HepG2 (cell line): Measurements from ENCODE around the gene UBAC2. TPM values are rescaled to one million over a fixed set of nuclear protein-coding genes. Genes with fewer than 3 reads are reported as not detected.

Experiments used
- ATAC-seq: fragments of 200-7000 bp; cut with Tn5 transposase; 3 replicates; pipeline ENCODE4 v1.9.1; 2020; ENCODE audit warnings: mild to moderate bottlenecking, moderate library complexity
- BruUV-seq: library from RNA; stranded (reverse); fragments of 400-500 nt; replicated peaks from 2 replicates; lab custom pipeline; 2021; lab: Mats Ljungman, UMichigan
- CTCF ChIA-PET: fragments of 300-600 bp; formaldehyde crosslinking; extraction: SDS; loops from one replicate; lab custom pipeline; 2021; ENCODE audit warnings: low total read pairs, inconsistent platforms, low intra/inter-chr PET ratio; lab: Yijun Ruan, JAX
- POLR2A ChIA-PET: fragments of 350-600 bp; sonication (Branson Sonifier 250); formaldehyde crosslinking; loops from one replicate; lab custom pipeline; 2020; ENCODE audit warnings: antibody characterized with exemption, inconsistent platforms; lab: Yijun Ruan, JAX
- DNase-seq: peaks from one replicate; pipeline ENCODE4 v3.0.0-alpha.2; 2015; ENCODE audit warnings: low spot score
- FAIRE-seq: peaks from 3 replicates; lab custom pipeline; 2011; peaks lifted over from hg19 to GRCh38; lab: Jason Lieb, UNC
- H2AFZ ChIP-seq: one replicate; pipeline ENCODE4 v1.6.1; 2011; ENCODE audit warnings: low read length, inconsistent platforms
- H3K27ac ChIP-seq: fragments of 300-600 bp; 3 replicates; pipeline ENCODE4 v1.8.0; 2011; ENCODE audit warnings: mixed run types, mild to moderate bottlenecking, mixed read lengths, low read length, inconsistent platforms; ENCODE audit not compliant: insufficient read depth; ENCODE audit errors: extremely low read length
- H3K27me3 ChIP-seq, 2 experiments: fragments of 200-600 bp in 1 of 2; 2 replicates in 1 of 2; 3 replicates in 1 of 2; pipeline versions ENCODE4 v1.6.0 to v1.8.0; 2011; ENCODE audit warnings: low read length in 2 of 2, mild to moderate bottlenecking in 2 of 2, moderate library complexity in 2 of 2, inconsistent platforms in 1 of 2; ENCODE audit not compliant: insufficient read depth in 2 of 2, control insufficient read depth in 1 of 2
- H3K36me3 ChIP-seq, 2 experiments: fragments of 200-600 bp in 1 of 2; replicated peaks in 1 of 2; 2 replicates in 1 of 2; 3 replicates in 1 of 2; pipeline versions ENCODE4 v1.5.1 to v1.8.0; 2011; ENCODE audit warnings: low read length in 2 of 2, inconsistent platforms in 1 of 2; ENCODE audit not compliant: insufficient read depth in 2 of 2, control insufficient read depth in 1 of 2
- H3K4me1 ChIP-seq: 2 replicates; pipeline ENCODE4 v1.5.1; 2012; ENCODE audit warnings: low read length, inconsistent platforms; ENCODE audit not compliant: insufficient read depth
- H3K4me2 ChIP-seq: 2 replicates; pipeline ENCODE4 v1.6.0; 2011; ENCODE audit warnings: low read depth, low read length, inconsistent platforms
- H3K4me3 ChIP-seq, 3 experiments: fragments of 200-600 bp in 1 of 3; sonication (generic), shearing (Covaris generic) in 1 of 3; replicated peaks in 1 of 3; 2 replicates each; pipeline ENCODE4 v1.5.1; 2011 to 2016; ENCODE audit warnings: low read length in 3 of 3, inconsistent platforms in 2 of 3, low read depth in 2 of 3, mild to moderate bottlenecking in 2 of 3, control low read depth in 1 of 3, mixed read lengths in 1 of 3; ENCODE audit not compliant: insufficient read depth in 1 of 3
- H3K79me2 ChIP-seq: one replicate; pipeline ENCODE4 v1.6.1; 2011; ENCODE audit warnings: low read length, inconsistent platforms; ENCODE audit not compliant: insufficient read depth
- H3K9ac ChIP-seq: 2 replicates; pipeline ENCODE4 v1.6.0; 2011; ENCODE audit warnings: mild to moderate bottlenecking, low read depth, low read length, inconsistent platforms; ENCODE audit not compliant: insufficient read depth
- H3K9me3 ChIP-seq: 2 replicates; pipeline ENCODE4 v1.5.1; 2012; ENCODE audit warnings: mild to moderate bottlenecking, low read length
- H4K20me1 ChIP-seq: 2 replicates; pipeline ENCODE4 v1.6.0; 2011; ENCODE audit warnings: inconsistent platforms, mild to moderate bottlenecking, low read length, moderate library complexity; ENCODE audit not compliant: insufficient read depth
- HOXA9 ChIP-seq: sonication (generic); formaldehyde crosslinking; IDR thresholded peaks from 2 replicates; pipeline ENCODE4 v1.8.1; 2022; ENCODE audit warnings: missing genetic modification reagents, mild to moderate bottlenecking, moderate library complexity, borderline replicate concordance
- KLF16 ChIP-seq, 2 experiments: sonication (generic) in 1 of 2; formaldehyde crosslinking in 1 of 2; IDR thresholded peaks; 2 replicates each; pipeline versions ENCODE4 v1.6.1 to v1.8.0; 2016 to 2023; ENCODE audit warnings: missing genetic modification reagents in 2 of 2, missing compliant biosample characterization in 1 of 2
- SP2 ChIP-seq: sonication (generic); formaldehyde crosslinking; IDR thresholded peaks from 2 replicates; pipeline ENCODE4 v1.5.1; 2020; ENCODE audit warnings: mild to moderate bottlenecking, missing genetic modification reagents
- ZNF318 ChIP-seq: sonication (generic); formaldehyde crosslinking; IDR thresholded peaks from 2 replicates; pipeline ENCODE4 v1.4.0; 2020; ENCODE audit warnings: mild to moderate bottlenecking, missing genetic modification reagents
- WGBS: methylation state at CpG from one replicate; pipeline ENCODE4 v1.1.6; 2017; ENCODE audit warnings: low lambda C conversion rate; 5-methylcytosine and 5-hydroxymethylcytosine counted together
- in situ Hi-C: cut with HindIII; loops from 2 replicates; pipeline ENCODE4 v1.10.0; 2017; ENCODE audit warnings: low pct_unique_long_range_greater_than_20kb; ENCODE audit not compliant: extremely low pct_ligation_motif_present
- intact Hi-C: fragments of 100-400 bp; cut with micrococcal nuclease; formaldehyde crosslinking; loops from one replicate; pipeline ENCODE4 v1.10.0; 2022; ENCODE audit not compliant: unreplicated experiment
- polyA plus RNA-seq, 8 experiments: library from polyadenylated mRNA; depleted of rRNA in 3 of 8; stranded (reverse) in 7 of 8; unstranded in 1 of 8; fragments of >200 nt; fragmentation: Illumina TruSeq in 4 of 8; extraction: Trizol in 4 of 8; gene quantifications; 2 replicates each; pipeline versions ENCODE4 v1.2.1 to v1.2.3, GENCODE V29; 2011 to 2016; ENCODE audit warnings: low read depth in 4 of 8, missing spikeins in 1 of 8, mixed read lengths in 1 of 8; ENCODE audit not compliant: insufficient read depth in 1 of 8
- total RNA-seq, 5 experiments: library from RNA; depleted of rRNA; stranded (reverse); fragments of >200 nt; fragmentation: Illumina TruSeq; extraction: Trizol; gene quantifications; 2 replicates each; pipeline ENCODE4 v1.2.3, GENCODE V29; 2016; ENCODE audit warnings: low read depth in 1 of 5
- TF ChIP-seq, protein P1 (sequence below): sonication (generic); formaldehyde crosslinking; IDR thresholded peaks from 2 replicates; pipeline ENCODE4 v1.5.0; 2020; ENCODE audit warnings: mild to moderate bottlenecking, missing genetic modification reagents
- TF ChIP-seq, protein P2 (sequence below), 2 experiments: IDR thresholded peaks; 2 replicates each; pipeline ENCODE4 v1.6.1; 2011 to 2012; ENCODE audit warnings: low read length in 2 of 2, borderline replicate concordance in 1 of 2, low read depth in 1 of 2, mild to moderate bottlenecking in 1 of 2, moderate library complexity in 1 of 2

The UBAC2 gene
- total and polyA plus RNA-seq, 2 of the 13 experiments (the other 11 are each of a cell fraction or from before 2014, with no cell fraction given), result 61.3 to 80.8 TPM

GRCh38 chr13:99251921-99252320 is 51.3 kb downstream of the UBAC2 start (continued):
- TF ChIP-seq ZNF318, result no peak

DNA sequence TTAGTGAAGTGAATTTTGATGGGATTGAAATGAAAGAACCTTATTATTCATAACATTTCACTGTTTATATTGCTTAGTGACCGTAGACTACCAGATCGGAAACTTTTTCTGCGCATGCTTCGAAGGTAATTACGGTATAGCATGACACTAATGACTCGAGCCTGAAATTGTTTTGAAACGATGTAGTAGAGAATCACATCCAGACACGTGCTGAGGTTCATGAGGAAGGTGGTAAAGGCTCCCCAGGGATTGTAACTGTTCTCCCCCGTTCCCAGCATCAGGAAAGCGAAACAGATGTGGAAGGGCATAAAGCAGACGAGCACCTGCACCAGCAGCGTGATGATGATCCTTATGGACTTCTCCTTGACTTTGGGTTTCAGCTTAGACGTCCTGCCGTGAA is 54.2 kb downstream of the UBAC2 start:
- H3K4me3 ChIP-seq, result no peak overlapping the region
- FAIRE-seq, result no peak
- no peak for DNase-seq
- intact Hi-C loops (no loop called here), in situ Hi-C loops (no loop called here)
- no peak overlapping the region for H2AFZ ChIP-seq
- no TSS peak for BruUV-seq
- H3K27ac ChIP-seq, result no peak overlapping the region
- no peaks in the 10 kb centered on the region for H3K27me3 ChIP-seq
- WGBS, result 99% methylated on average over 14 of the region's 14 CpGs
- H3K79me2 ChIP-seq, result no peaks in the 10 kb centered on the region
- no peak overlapping the region for H3K9ac ChIP-seq
- H3K9me3 ChIP-seq, result no peaks in the 10 kb centered on the region
- ATAC-seq, result no peak
- no peaks in the 10 kb centered on the region for H4K20me1 ChIP-seq
- H3K4me1 ChIP-seq, result peaks cover 3% of the 10 kb centered on the region
- peaks cover 7 to 12% of the 10 kb centered on the region in 2 experiments; a peak in 4 of 5 replicates for H3K36me3 ChIP-seq
- no peak overlapping the region for H3K4me2 ChIP-seq
- ChIA-PET POLR2A (no interaction called here), CTCF (no interaction called here)
- TF ChIP-seq SP2 (no peak), HOXA9 (CRISPR knock-in tag) (no peak), KLF16 (CRISPR knock-in tag; IDR thresholded peaks at IDR 0.05) (no peak)
- TF ChIP-seq, protein P1, sequence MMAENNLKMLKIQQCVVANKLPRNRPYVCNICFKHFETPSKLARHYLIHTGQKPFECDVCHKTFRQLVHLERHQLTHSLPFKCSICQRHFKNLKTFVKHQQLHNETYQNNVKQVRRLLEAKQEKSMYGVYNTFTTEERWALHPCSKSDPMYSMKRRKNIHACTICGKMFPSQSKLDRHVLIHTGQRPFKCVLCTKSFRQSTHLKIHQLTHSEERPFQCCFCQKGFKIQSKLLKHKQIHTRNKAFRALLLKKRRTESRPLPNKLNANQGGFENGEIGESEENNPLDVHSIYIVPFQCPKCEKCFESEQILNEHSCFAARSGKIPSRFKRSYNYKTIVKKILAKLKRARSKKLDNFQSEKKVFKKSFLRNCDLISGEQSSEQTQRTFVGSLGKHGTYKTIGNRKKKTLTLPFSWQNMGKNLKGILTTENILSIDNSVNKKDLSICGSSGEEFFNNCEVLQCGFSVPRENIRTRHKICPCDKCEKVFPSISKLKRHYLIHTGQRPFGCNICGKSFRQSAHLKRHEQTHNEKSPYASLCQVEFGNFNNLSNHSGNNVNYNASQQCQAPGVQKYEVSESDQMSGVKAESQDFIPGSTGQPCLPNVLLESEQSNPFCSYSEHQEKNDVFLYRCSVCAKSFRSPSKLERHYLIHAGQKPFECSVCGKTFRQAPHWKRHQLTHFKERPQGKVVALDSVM (CRISPR knock-in tag), result no peak
- TF ChIP-seq, protein P2, sequence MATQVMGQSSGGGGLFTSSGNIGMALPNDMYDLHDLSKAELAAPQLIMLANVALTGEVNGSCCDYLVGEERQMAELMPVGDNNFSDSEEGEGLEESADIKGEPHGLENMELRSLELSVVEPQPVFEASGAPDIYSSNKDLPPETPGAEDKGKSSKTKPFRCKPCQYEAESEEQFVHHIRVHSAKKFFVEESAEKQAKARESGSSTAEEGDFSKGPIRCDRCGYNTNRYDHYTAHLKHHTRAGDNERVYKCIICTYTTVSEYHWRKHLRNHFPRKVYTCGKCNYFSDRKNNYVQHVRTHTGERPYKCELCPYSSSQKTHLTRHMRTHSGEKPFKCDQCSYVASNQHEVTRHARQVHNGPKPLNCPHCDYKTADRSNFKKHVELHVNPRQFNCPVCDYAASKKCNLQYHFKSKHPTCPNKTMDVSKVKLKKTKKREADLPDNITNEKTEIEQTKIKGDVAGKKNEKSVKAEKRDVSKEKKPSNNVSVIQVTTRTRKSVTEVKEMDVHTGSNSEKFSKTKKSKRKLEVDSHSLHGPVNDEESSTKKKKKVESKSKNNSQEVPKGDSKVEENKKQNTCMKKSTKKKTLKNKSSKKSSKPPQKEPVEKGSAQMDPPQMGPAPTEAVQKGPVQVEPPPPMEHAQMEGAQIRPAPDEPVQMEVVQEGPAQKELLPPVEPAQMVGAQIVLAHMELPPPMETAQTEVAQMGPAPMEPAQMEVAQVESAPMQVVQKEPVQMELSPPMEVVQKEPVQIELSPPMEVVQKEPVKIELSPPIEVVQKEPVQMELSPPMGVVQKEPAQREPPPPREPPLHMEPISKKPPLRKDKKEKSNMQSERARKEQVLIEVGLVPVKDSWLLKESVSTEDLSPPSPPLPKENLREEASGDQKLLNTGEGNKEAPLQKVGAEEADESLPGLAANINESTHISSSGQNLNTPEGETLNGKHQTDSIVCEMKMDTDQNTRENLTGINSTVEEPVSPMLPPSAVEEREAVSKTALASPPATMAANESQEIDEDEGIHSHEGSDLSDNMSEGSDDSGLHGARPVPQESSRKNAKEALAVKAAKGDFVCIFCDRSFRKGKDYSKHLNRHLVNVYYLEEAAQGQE (IDR thresholded peaks at IDR 0.05; ENCODE audit: borderline replicate concordance in 1 of 2, low read depth in 1 of 2, low read length in 2 of 2), result no peak
